ENCODE results near the gene TRIM54. TPM values are rescaled to one million over a fixed set of nuclear protein-coding genes. Genes with fewer than 3 reads are reported as not detected.

TRIM54 gene
- total and polyA plus RNA-seq, 2 donors (not counting 3 experiments of a cell fraction or from before 2014, with no cell fraction given): 0.51 to 1.7 TPM

GRCh38 chr2:27296481-27296880 is 14.3 kb downstream of the TRIM54 start:
- Histone ChIP-seq H3K4me2 (ENCODE audit: insufficient read depth, low read length) (no peak overlapping the region), H3K9ac (replicated peaks; ENCODE audit: extremely low read depth, insufficient read depth, low read length) (no peak overlapping the region), H3K27me3 (ENCODE audit: control insufficient read depth in 2 of 2, insufficient read depth in 2 of 2, low read length in 2 of 2) (no peaks in the 10 kb centered on the region), H3K27ac (ENCODE audit: insufficient read depth, low read depth, low read length) (no peak overlapping the region), H3K9me3 (replicated peaks; ENCODE audit: control insufficient read depth, insufficient read depth, low read length) (no peaks in the 10 kb centered on the region), H2AFZ (ENCODE audit: low read depth, low read length) (no peak overlapping the region), H4K20me1 (replicated peaks; ENCODE audit: control insufficient read depth, extremely low read depth, insufficient read depth, low read length) (no peaks in the 10 kb centered on the region), H3K9me1 (replicated peaks; ENCODE audit: control insufficient read depth, extremely low read depth, insufficient read depth, low read length) (no peaks in the 10 kb centered on the region), H3K36me3 (ENCODE audit: control insufficient read depth in 2 of 2, extremely low read depth in 1 of 2, insufficient read depth in 2 of 2, low read length in 2 of 2) (no peaks in the 10 kb centered on the region), H3K4me3 (replicated peaks in 1 of 3; ENCODE audit: insufficient read depth in 1 of 3, low read depth in 1 of 3, low read length in 3 of 3) (no peak overlapping the region), H3K4me1 (ENCODE audit: control insufficient read depth, extremely low read depth, insufficient read depth, low read length) (peaks cover 19% of the 10 kb centered on the region), H3K79me2 (ENCODE audit: control insufficient read depth, insufficient read depth, low read length) (no peaks in the 10 kb centered on the region)
- intact Hi-C loops (cut with micrococcal nuclease) (no loop called here), dilution Hi-C loops (cut with MboI; ENCODE audit: extremely low pct_ligation_motif_present, low sequenced_read_pairs) (no loop called here)
- DNase-seq (ENCODE audit: low read depth, low spot score): no peak
- ChIA-PET CTCF (interaction anchor here (2.1 to 2.3 kb wide), 2 partner anchors 17 to 48 kb away, joined by 4 to 8 read pairs; no protein-coding TSS in a partner anchor), POLR2A (no interaction called here)
- FAIRE-seq: no peak
- TF ChIP-seq FOS (IDR thresholded peaks at IDR 0.05; ENCODE audit: borderline replicate concordance, insufficient read depth, low read length): no peak
- no peak for TF ChIP-seq MAX (IDR thresholded peaks at IDR 0.05; ENCODE audit: insufficient read depth, insufficient read length)
- no peak for TF ChIP-seq GATA2 (IDR thresholded peaks at IDR 0.05; ENCODE audit: insufficient read depth, insufficient read length, low read depth, low read length)
- TF ChIP-seq POLR2AphosphoS5 (IDR thresholded peaks at IDR 0.05; ENCODE audit: insufficient read depth, low read depth, low read length): no peak
- no peak for TF ChIP-seq EZH2 (IDR thresholded peaks at IDR 0.05; ENCODE audit: borderline replicate concordance, low read depth, low read length, severe bottlenecking)
- TF ChIP-seq JUN (IDR thresholded peaks at IDR 0.05; ENCODE audit: borderline replicate concordance, insufficient read depth, insufficient read length, low read depth): no peak
- no peak for TF ChIP-seq CTCF (IDR thresholded peaks at IDR 0.05; ENCODE audit: extremely low read depth in 1 of 2, insufficient read depth in 1 of 2, low read depth in 1 of 2, low read length in 2 of 2)
- TF ChIP-seq POLR2A (IDR thresholded peaks at IDR 0.05; ENCODE audit: low read depth, low read length): no peak
- TF ChIP-seq MYC (IDR thresholded peaks at IDR 0.05; ENCODE audit: low read depth, low read length): no peak
- no TSS peak for BruUV-seq (replicated peaks)
